Panc1 (cell line): Measurements from ENCODE around the gene ZNF367. TPM values are rescaled to one million over a fixed set of nuclear protein-coding genes. Genes with fewer than 3 reads are reported as not detected.

Experiments
- ATAC-seq: fragments of 200-7000 bp; cut with Tn5 transposase; 2 replicates; pipeline ENCODE4 v1.9.1; 2020; ENCODE audit warnings: mild to moderate bottlenecking, moderate library complexity
- BruUV-seq: library from RNA; stranded (reverse); fragments of 400-500 nt; replicated peaks from 2 replicates; lab custom pipeline; 2021; lab: Mats Ljungman, UMichigan
- CTCF ChIA-PET: fragments of 300-600 bp; sonication (Branson Sonifier 250); formaldehyde crosslinking; loops from one replicate; lab custom pipeline; 2022; ENCODE audit warnings: antibody characterized with exemption; lab: Charles Lee
- POLR2A ChIA-PET: fragments of 300-600 bp; sonication (Branson Sonifier 250); formaldehyde crosslinking; loops from one replicate; lab custom pipeline; 2022; ENCODE audit warnings: antibody characterized with exemption; lab: Charles Lee
- DNase-seq: peaks from one replicate; pipeline ENCODE4 v3.0.0-alpha.2; 2010; ENCODE audit warnings: low read depth, low spot score
- H3K27ac ChIP-seq: 2 replicates; pipeline ENCODE4 v1.5.1; 2011; ENCODE audit warnings: mild to moderate bottlenecking, low read length, inconsistent platforms
- H3K27me3 ChIP-seq: fragments of 200-500 bp; sonication (Bioruptor generic); 2 replicates; pipeline ENCODE4 v1.6.0; 2014; ENCODE audit warnings: low read length, inconsistent platforms; ENCODE audit not compliant: control insufficient read depth, insufficient read depth
- H3K36me3 ChIP-seq: fragments of 200-500 bp; sonication (Bioruptor generic); 2 replicates; pipeline ENCODE4 v1.5.1; 2014; ENCODE audit warnings: inconsistent platforms, mild to moderate bottlenecking, low read length, moderate library complexity; ENCODE audit not compliant: control insufficient read depth, insufficient read depth
- H3K4me1 ChIP-seq: 2 replicates; pipeline ENCODE4 v1.5.1; 2011; ENCODE audit warnings: inconsistent platforms, mild to moderate bottlenecking, low read length, moderate library complexity; ENCODE audit not compliant: control insufficient read depth, insufficient read depth
- H3K4me3 ChIP-seq, 2 experiments: 2 replicates each; pipeline ENCODE4 v1.5.1; 2011 to 2012; ENCODE audit warnings: low read depth in 2 of 2, low read length in 2 of 2, mild to moderate bottlenecking in 2 of 2, inconsistent platforms in 1 of 2, moderate library complexity in 1 of 2
- H3K9me3 ChIP-seq: fragments of 200-500 bp; sonication (Bioruptor generic); 2 replicates; pipeline ENCODE4 v1.5.1; 2014; ENCODE audit warnings: low read depth, mild to moderate bottlenecking, inconsistent platforms, low read length, moderate library complexity; ENCODE audit not compliant: control insufficient read depth, insufficient read depth
- POLR2AphosphoS5 ChIP-seq: IDR thresholded peaks from 2 replicates; pipeline ENCODE4 v1.6.1; 2012; ENCODE audit warnings: mild to moderate bottlenecking, low read depth, low read length, moderate library complexity
- SIN3A ChIP-seq: IDR thresholded peaks from 2 replicates; pipeline ENCODE4 v1.6.1; 2012; ENCODE audit warnings: low read depth, mild to moderate bottlenecking, low read length, moderate library complexity, borderline replicate concordance; ENCODE audit not compliant: insufficient read depth
- TCF7L2 ChIP-seq: IDR thresholded peaks from 2 replicates; pipeline ENCODE4 v1.6.1; 2011; ENCODE audit warnings: mild to moderate bottlenecking, low read depth, low read length, inconsistent platforms
- in situ Hi-C: cut with HindIII; loops from 2 replicates; pipeline ENCODE4 v1.10.0; 2016; ENCODE audit warnings: low sequenced_read_pairs, low pct_unique_long_range_greater_than_20kb
- intact Hi-C: fragments of 100-400 bp; cut with micrococcal nuclease; formaldehyde crosslinking; loops from one replicate; pipeline ENCODE4 v1.10.0; 2022; ENCODE audit not compliant: unreplicated experiment
- total RNA-seq: library from RNA; stranded (reverse); gene quantifications from one replicate; pipeline ENCODE4 v1.2.1, GENCODE V29; 2021; ENCODE audit not compliant: unreplicated experiment
- TF ChIP-seq, protein P1 (sequence below), 2 experiments: IDR thresholded peaks; 2 replicates each; pipeline ENCODE4 v1.6.1; 2011 to 2012; ENCODE audit warnings: low read depth in 2 of 2, control low read depth in 1 of 2, low read length in 1 of 2, mild to moderate bottlenecking in 1 of 2, moderate library complexity in 1 of 2; ENCODE audit not compliant: insufficient read depth in 1 of 2
- TF ChIP-seq, protein P2 (sequence below): fragments of 450-650 bp; IDR thresholded peaks from 2 replicates; pipeline ENCODE4 v1.5.1; 2017; ENCODE audit warnings: mild to moderate bottlenecking

Gene ZNF367
- total RNA-seq, 1 experiment from 2014 or later = 12.4 TPM

DNA sequence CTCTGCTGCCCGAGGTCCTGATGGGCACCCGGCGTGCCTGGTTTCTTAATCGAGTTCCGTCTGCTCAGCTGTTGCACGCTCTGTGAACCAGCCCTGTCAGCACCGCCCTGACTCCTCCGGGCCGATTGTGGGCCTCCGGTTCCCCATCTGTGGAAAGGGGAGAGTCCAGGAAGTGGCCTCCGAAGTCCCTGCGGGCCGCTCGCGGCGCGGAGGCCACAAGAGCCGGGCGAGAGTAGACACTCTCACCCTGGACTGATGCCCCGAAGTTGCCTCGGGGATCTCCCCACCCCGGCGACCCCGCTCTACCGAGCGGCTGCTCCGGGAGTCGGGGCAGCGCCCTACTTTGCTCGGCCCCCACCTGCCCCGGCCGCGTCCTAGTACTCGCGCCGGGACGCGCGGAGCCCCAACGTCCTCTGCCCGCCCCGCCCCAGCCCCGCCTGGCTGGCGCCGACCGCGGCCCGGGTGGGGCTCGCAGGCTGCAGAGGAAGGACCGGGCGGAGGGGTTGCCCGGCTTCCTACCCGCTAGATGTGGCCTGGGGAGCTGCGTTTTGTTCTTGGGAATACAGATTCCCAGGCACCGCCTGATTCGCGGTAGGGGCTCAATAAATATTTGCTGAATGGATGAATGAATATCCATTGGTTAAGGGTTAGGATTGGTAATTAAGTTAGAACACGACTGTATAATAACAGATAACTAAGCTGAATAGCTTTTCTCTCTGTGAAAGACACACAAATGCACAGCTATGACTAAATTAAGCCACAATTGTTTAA is 935 bp upstream of the ZNF367 start:
- Histone ChIP-seq H3K4me3 (peak overlapping the region; percentile 63 to 75), H3K27me3 (no peaks in the 10 kb centered on the region), H3K27ac (peak overlapping the region; percentile 99), H3K36me3 (no peaks in the 10 kb centered on the region; the same call in none of the 2 replicates), H3K4me1 (peaks cover 23% of the 10 kb centered on the region), H3K9me3 (no peaks in the 10 kb centered on the region)
- in situ Hi-C loops = no loop called here
- CTCF ChIA-PET = no interaction called here
- intact Hi-C loops = no loop called here
- 0 out of 2 replicates have a peak, but pooled peaks have one; percentile 24 for TF ChIP-seq TCF7L2
- TF ChIP-seq POLR2AphosphoS5 = no peak; the same call in 1 of the 2 replicates
- BruUV-seq = no TSS peak
- DNase-seq (peak; percentile 43), ATAC-seq (peak; percentile 72)
- POLR2A ChIA-PET = no interaction called here

DNA sequence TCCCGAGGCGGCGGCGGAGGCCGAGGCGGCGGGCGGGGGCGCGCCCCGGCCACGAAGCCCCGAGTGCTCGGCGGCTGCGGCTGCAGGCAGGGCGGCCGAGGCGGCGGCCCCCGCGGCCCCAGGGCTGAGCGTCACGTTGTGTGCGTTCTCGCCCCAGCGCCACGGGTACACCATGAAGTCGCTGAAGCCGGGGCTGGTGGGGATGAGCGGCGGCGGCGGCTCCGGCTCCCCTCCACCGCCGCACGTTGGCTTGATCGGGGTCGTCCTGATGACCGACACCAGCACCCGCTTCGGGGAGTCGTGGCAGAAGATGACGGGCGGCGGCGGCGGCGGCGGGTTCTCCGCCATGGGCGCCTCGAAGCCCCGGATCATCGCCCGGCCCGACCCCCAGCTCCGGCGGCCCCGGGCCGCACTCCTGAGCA is 498 bp downstream of the ZNF367 start:
- ChIA-PET CTCF (no interaction called here), POLR2A (no interaction called here)
- BruUV-seq = no TSS peak
- Histone ChIP-seq H3K36me3 (no peaks in the 10 kb centered on the region; the same call in none of the 2 replicates), H3K27me3 (no peaks in the 10 kb centered on the region), H3K27ac (peak overlapping the region; percentile 59; the same call in 1 of the 2 replicates), H3K9me3 (no peaks in the 10 kb centered on the region), H3K4me3 (peak overlapping the region; percentile 60 to 84), H3K4me1 (peaks cover 28% of the 10 kb centered on the region)
- intact Hi-C loops (no loop called here), in situ Hi-C loops (no loop called here)
- ATAC-seq (no peak), DNase-seq (no peak)
- no peak for TF ChIP-seq POLR2AphosphoS5
- TF ChIP-seq, protein P1, sequence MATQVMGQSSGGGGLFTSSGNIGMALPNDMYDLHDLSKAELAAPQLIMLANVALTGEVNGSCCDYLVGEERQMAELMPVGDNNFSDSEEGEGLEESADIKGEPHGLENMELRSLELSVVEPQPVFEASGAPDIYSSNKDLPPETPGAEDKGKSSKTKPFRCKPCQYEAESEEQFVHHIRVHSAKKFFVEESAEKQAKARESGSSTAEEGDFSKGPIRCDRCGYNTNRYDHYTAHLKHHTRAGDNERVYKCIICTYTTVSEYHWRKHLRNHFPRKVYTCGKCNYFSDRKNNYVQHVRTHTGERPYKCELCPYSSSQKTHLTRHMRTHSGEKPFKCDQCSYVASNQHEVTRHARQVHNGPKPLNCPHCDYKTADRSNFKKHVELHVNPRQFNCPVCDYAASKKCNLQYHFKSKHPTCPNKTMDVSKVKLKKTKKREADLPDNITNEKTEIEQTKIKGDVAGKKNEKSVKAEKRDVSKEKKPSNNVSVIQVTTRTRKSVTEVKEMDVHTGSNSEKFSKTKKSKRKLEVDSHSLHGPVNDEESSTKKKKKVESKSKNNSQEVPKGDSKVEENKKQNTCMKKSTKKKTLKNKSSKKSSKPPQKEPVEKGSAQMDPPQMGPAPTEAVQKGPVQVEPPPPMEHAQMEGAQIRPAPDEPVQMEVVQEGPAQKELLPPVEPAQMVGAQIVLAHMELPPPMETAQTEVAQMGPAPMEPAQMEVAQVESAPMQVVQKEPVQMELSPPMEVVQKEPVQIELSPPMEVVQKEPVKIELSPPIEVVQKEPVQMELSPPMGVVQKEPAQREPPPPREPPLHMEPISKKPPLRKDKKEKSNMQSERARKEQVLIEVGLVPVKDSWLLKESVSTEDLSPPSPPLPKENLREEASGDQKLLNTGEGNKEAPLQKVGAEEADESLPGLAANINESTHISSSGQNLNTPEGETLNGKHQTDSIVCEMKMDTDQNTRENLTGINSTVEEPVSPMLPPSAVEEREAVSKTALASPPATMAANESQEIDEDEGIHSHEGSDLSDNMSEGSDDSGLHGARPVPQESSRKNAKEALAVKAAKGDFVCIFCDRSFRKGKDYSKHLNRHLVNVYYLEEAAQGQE (IDR thresholded peaks at IDR 0.05; ENCODE audit: insufficient read depth in 1 of 2, low read depth in 2 of 2, low read length in 1 of 2) = no peak
- no peak for TF ChIP-seq TCF7L2
- TF ChIP-seq SIN3A = no peak
- TF ChIP-seq, protein P2, sequence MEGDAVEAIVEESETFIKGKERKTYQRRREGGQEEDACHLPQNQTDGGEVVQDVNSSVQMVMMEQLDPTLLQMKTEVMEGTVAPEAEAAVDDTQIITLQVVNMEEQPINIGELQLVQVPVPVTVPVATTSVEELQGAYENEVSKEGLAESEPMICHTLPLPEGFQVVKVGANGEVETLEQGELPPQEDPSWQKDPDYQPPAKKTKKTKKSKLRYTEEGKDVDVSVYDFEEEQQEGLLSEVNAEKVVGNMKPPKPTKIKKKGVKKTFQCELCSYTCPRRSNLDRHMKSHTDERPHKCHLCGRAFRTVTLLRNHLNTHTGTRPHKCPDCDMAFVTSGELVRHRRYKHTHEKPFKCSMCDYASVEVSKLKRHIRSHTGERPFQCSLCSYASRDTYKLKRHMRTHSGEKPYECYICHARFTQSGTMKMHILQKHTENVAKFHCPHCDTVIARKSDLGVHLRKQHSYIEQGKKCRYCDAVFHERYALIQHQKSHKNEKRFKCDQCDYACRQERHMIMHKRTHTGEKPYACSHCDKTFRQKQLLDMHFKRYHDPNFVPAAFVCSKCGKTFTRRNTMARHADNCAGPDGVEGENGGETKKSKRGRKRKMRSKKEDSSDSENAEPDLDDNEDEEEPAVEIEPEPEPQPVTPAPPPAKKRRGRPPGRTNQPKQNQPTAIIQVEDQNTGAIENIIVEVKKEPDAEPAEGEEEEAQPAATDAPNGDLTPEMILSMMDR = no peak
